WI38 (cell line): Measurements from ENCODE around the gene ZBTB11.
"Not testable (repeated sequence)": the region's sequence is repeated elsewhere in the genome, so short reads cannot be mapped to it uniquely, and the experiment has no call there.

Experiments used
- H3K4me3 ChIP-seq: 2 replicates; pipeline ENCODE4 v1.5.1; 2011; ENCODE audit warnings: low read depth, mild to moderate bottlenecking, control low read depth, low read length
- CTCF ChIP-seq: IDR thresholded peaks from 2 replicates; pipeline ENCODE4 v1.5.1; 2012; ENCODE audit warnings: low read depth, mild to moderate bottlenecking, control low read depth, low read length

Gene ZBTB11

GRCh38 chr3:101619734-101620133 is 57.2 kb downstream of the ZBTB11 start:
- no peak overlapping the region for H3K4me3 ChIP-seq
- no peak for TF ChIP-seq CTCF

GRCh38 chr3:101618726-101619125 is 58.2 kb downstream of the ZBTB11 start:
- H3K4me3 ChIP-seq, result no peak overlapping the region
- TF ChIP-seq CTCF, result no peak

GRCh38 chr3:101617478-101617877 is 59.5 kb downstream of the ZBTB11 start:
- no peak overlapping the region for H3K4me3 ChIP-seq
- no peak for TF ChIP-seq CTCF

GRCh38 chr3:101615525-101615924 is 61.4 kb downstream of the ZBTB11 start:
- TF ChIP-seq CTCF, result no peak
- no peak overlapping the region for H3K4me3 ChIP-seq

GRCh38 chr3:101613014-101613413 is 63.9 kb downstream of the ZBTB11 start:
- H3K4me3 ChIP-seq, result not testable (repeated sequence)

GRCh38 chr3:101611023-101611422 is 65.9 kb downstream of the ZBTB11 start:
- H3K4me3 ChIP-seq, result no peak overlapping the region
- TF ChIP-seq CTCF, result no peak

- H3K4me3 ChIP-seq, result not testable (repeated sequence)
These were observed 71.5 kb downstream of the ZBTB11 start for GRCh38 chr3:101605398-101605797.

- H3K4me3 ChIP-seq, result no peak overlapping the region
- TF ChIP-seq CTCF, result no peak
These were observed 73.7 kb downstream of the ZBTB11 start for GRCh38 chr3:101603184-101603583.

GRCh38 chr3:101602731-101603130 is 74.2 kb downstream of the ZBTB11 start:
- no peak for TF ChIP-seq CTCF
- H3K4me3 ChIP-seq, result no peak overlapping the region
